ENCODE results near the gene PFKFB1. TPM values are rescaled to one million over a fixed set of nuclear protein-coding genes. Genes with fewer than 3 reads are reported as not detected.

The PFKFB1 gene
- total RNA-seq, 1 experiment from 2014 or later, result 0.55 TPM

DNA sequence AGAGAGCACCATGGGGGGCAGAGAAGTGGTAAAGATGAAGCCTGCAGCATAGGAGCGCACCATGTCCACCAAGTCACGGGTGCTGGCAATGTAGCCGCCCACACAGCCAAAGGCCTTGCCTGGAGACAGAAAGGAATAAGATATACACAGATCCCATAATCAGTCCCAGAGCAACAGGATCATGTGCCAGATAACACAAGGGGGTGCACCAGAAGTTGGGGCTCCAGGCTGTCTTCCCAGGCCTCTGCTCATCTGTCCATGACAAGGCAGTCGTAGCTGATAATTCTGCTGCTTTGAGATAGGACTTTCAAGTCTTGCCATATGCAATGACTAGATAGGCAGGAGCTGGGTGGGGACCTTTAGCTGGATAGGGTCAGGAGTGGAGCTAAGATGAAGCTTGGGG lies 20.9 kb upstream of the PFKFB1 start:
- H3K4me3 Mint-ChIP-seq, result no peak overlapping the region
- Histone ChIP-seq H3K4me1 (ENCODE audit: insufficient read depth, low read length) (no peaks in the 10 kb centered on the region), H3K4me2 (ENCODE audit: insufficient read depth, insufficient read length, low read length) (no peak overlapping the region), H3K79me1 (ENCODE audit: insufficient read depth, low read depth, low read length, poor library complexity, severe bottlenecking) (no peaks in the 10 kb centered on the region), H4K5ac (ENCODE audit: insufficient read length, low read depth, low read length) (no peak overlapping the region), H3K27me3 (ENCODE audit: insufficient read depth, low read length) (no peaks in the 10 kb centered on the region), H4K91ac (ENCODE audit: insufficient read length, low read depth, low read length) (no peak overlapping the region), H3T11ph (ENCODE audit: low read length) (no peak overlapping the region), H3K18ac (ENCODE audit: insufficient read length, low read depth, low read length) (no peak overlapping the region), H3K9ac (ENCODE audit: extremely low read depth, insufficient read length, low read length) (no peak overlapping the region), H2BK5ac (ENCODE audit: insufficient read length, low read length) (no peak overlapping the region), H2BK12ac (ENCODE audit: insufficient read length, low read depth, low read length) (no peak overlapping the region), H3K9me3 (ENCODE audit: control insufficient read depth, low read depth, low read length) (peaks cover 30% of the 10 kb centered on the region), H3K79me2 (ENCODE audit: insufficient read depth, low read length) (no peaks in the 10 kb centered on the region), H2AK5ac (ENCODE audit: insufficient read length, low read length) (no peak overlapping the region), H4K8ac (replicated peaks; ENCODE audit: insufficient read length, low read depth, low read length) (no peak overlapping the region), H2AFZ (ENCODE audit: low read length) (no peak overlapping the region), H2BK120ac (ENCODE audit: low read depth, low read length, poor library complexity, severe bottlenecking) (no peak overlapping the region), H4K20me1 (ENCODE audit: control insufficient read depth, insufficient read depth, insufficient read length) (no peaks in the 10 kb centered on the region), H3K23me2 (ENCODE audit: insufficient read length, low read depth, low read length, poor library complexity, severe bottlenecking) (no peaks in the 10 kb centered on the region), H3K23ac (ENCODE audit: insufficient read length, low read depth, low read length) (no peak overlapping the region), H2BK15ac (ENCODE audit: low read depth, low read length) (no peak overlapping the region), H3K27ac (ENCODE audit: insufficient read length, low read depth, low read length) (no peak overlapping the region), H2BK20ac (ENCODE audit: low read depth, low read length, poor library complexity, severe bottlenecking) (no peak overlapping the region), H3K14ac (ENCODE audit: insufficient read depth, low read length) (no peak overlapping the region), H3K4ac (ENCODE audit: low read depth, low read length) (no peak overlapping the region), H3K56ac (ENCODE audit: insufficient read length, low read depth, low read length) (no peak overlapping the region)
- WGBS (ENCODE audit: extremely low coverage, insufficient read length, low lambda C conversion rate), result no CpG with 5 or more reads among the region's 4 CpGs
- H3K4me1 Mint-ChIP-seq, result no peaks in the 10 kb centered on the region
- DNase-seq, result no peak
- peak overlapping the region in 1 of 3 experiments; percentile 49; a peak in 1 of 7 replicates for H3K27ac Mint-ChIP-seq
- no peaks in the 10 kb centered on the region; the same call in 1 of the 2 replicates for H3K27me3 Mint-ChIP-seq (ENCODE audit: low read depth)
- TF ChIP-seq, protein P1, sequence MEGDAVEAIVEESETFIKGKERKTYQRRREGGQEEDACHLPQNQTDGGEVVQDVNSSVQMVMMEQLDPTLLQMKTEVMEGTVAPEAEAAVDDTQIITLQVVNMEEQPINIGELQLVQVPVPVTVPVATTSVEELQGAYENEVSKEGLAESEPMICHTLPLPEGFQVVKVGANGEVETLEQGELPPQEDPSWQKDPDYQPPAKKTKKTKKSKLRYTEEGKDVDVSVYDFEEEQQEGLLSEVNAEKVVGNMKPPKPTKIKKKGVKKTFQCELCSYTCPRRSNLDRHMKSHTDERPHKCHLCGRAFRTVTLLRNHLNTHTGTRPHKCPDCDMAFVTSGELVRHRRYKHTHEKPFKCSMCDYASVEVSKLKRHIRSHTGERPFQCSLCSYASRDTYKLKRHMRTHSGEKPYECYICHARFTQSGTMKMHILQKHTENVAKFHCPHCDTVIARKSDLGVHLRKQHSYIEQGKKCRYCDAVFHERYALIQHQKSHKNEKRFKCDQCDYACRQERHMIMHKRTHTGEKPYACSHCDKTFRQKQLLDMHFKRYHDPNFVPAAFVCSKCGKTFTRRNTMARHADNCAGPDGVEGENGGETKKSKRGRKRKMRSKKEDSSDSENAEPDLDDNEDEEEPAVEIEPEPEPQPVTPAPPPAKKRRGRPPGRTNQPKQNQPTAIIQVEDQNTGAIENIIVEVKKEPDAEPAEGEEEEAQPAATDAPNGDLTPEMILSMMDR (conservative IDR thresholded peaks at IDR 0.05), result no peak
- no peaks in the 10 kb centered on the region; a peak in 1 of 7 replicates for H3K36me3 Mint-ChIP-seq (ENCODE audit: insufficient read depth in 1 of 3, low read depth in 3 of 3)
- H3K9me3 Mint-ChIP-seq, result peaks cover 16 to 24% of the 10 kb centered on the region in 2 experiments

Data from H9 (cell line).